GM12878 (cell line): ENCODE results near the gene ITGA11.

Experiments used
- CREB1 ChIP-seq: IDR thresholded peaks from 2 replicates; pipeline ENCODE4 v1.6.1; 2012; ENCODE audit warnings: low read depth, mild to moderate bottlenecking, inconsistent platforms
- CTCF ChIP-seq, 3 experiments: IDR thresholded peaks in 2 of 3; conservative IDR thresholded peaks in 1 of 3; 2 replicates each; pipeline ENCODE4 v1.5.1; 2011; ENCODE audit warnings: low read depth in 3 of 3, low read length in 3 of 3, mild to moderate bottlenecking in 3 of 3, control low read depth in 2 of 3, moderate library complexity in 2 of 3, inconsistent platforms in 1 of 3, mixed read lengths in 1 of 3; ENCODE audit not compliant: control insufficient read depth in 2 of 3, insufficient read depth in 1 of 3; ENCODE audit errors: extremely low read depth in 1 of 3
- EP300 ChIP-seq, 2 experiments: fragments of 150-350 bp in 1 of 2; IDR thresholded peaks; 2 replicates each; pipeline ENCODE4 v1.6.1; 2011 to 2012; ENCODE audit warnings: low read depth in 2 of 2, low read length in 2 of 2, borderline replicate concordance in 1 of 2, improper control_type of control experiment in 1 of 2, inconsistent platforms in 1 of 2; ENCODE audit not compliant: control insufficient read depth in 1 of 2
- HDAC2 ChIP-seq: fragments of 200-600 bp; sonication (generic); IDR thresholded peaks from 2 replicates; pipeline ENCODE4 v1.6.1; 2017
- MEF2A ChIP-seq: IDR thresholded peaks from 2 replicates; pipeline ENCODE4 v1.6.1; 2011; ENCODE audit warnings: low read depth, mild to moderate bottlenecking, low read length, moderate library complexity; ENCODE audit not compliant: insufficient read depth
- POLR2A ChIP-seq: IDR thresholded peaks from 2 replicates; pipeline ENCODE4 v1.6.1; 2011; ENCODE audit warnings: low read depth, mild to moderate bottlenecking, low read length
- POLR2AphosphoS5 ChIP-seq: IDR thresholded peaks from 2 replicates; pipeline ENCODE4 v1.6.1; 2011; ENCODE audit warnings: mild to moderate bottlenecking, low read length, inconsistent platforms
- ZNF274 ChIP-seq: IDR thresholded peaks from one replicate; pipeline ENCODE4 v1.8.0; 2011; ENCODE audit not compliant: insufficient read length, insufficient read depth
- TF ChIP-seq, protein P1 (sequence below): IDR thresholded peaks from 2 replicates; pipeline ENCODE4 v1.6.1; 2012; ENCODE audit warnings: low read length, inconsistent platforms

DNA sequence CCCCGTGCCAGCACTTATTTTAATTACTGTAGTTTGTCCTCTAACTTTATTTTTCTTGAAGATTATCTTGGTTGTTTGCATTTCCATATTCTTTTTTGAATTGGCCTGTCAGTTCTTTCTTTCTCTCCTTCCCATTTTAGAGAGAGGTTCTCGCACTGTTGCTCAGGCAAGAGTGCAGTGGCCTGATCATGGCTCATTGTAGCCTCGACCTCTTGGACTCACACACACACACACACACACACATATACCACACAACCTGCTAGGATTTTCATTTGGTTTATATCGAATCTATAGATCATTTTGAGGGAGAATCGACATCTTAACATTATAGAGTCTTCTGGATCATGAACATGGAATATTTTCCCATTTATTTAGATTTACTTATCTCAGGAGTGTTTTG lies 145.7 kb downstream of the ITGA11 start:
- TF ChIP-seq POLR2A (no peak), CTCF (IDR thresholded peaks at IDR 0.05 in 2 of 3, conservative IDR thresholded peaks at IDR 0.05 in 1 of 3; ENCODE audit: control insufficient read depth in 2 of 3, extremely low read depth in 1 of 3, insufficient read depth in 1 of 3, low read depth in 3 of 3, low read length in 3 of 3) (no peak), MEF2A (no peak), POLR2AphosphoS5 (no peak), EP300 (IDR thresholded peaks at IDR 0.05; ENCODE audit: borderline replicate concordance in 1 of 2, control insufficient read depth in 1 of 2, low read depth in 2 of 2, low read length in 2 of 2) (no peak), ZNF274 (no peak), CREB1 (no peak), HDAC2 (no peak)
- TF ChIP-seq, protein P1, sequence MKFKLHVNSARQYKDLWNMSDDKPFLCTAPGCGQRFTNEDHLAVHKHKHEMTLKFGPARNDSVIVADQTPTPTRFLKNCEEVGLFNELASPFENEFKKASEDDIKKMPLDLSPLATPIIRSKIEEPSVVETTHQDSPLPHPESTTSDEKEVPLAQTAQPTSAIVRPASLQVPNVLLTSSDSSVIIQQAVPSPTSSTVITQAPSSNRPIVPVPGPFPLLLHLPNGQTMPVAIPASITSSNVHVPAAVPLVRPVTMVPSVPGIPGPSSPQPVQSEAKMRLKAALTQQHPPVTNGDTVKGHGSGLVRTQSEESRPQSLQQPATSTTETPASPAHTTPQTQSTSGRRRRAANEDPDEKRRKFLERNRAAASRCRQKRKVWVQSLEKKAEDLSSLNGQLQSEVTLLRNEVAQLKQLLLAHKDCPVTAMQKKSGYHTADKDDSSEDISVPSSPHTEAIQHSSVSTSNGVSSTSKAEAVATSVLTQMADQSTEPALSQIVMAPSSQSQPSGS: no peak
